T-helper 17 cell (primary cell): ENCODE measurements around the gene RIMKLB. TPM values are rescaled to one million over a fixed set of nuclear protein-coding genes. Genes with fewer than 3 reads are reported as not detected.
"Not testable (repeated sequence)": the region's sequence is repeated elsewhere in the genome, so short reads cannot be mapped to it uniquely, and the experiment has no call there.

Experiments used
- ATAC-seq: fragments of 150-1000 bp; cut with Tn5 transposase; 2 replicates; pipeline ENCODE4 v1.10.0; 2021; ENCODE audit warnings: mild to moderate bottlenecking, moderate library complexity
- DNase-seq, 3 donors: peaks; one replicate each; pipeline versions ENCODE4 v3.0.0 to v3.0.0-alpha.2; 2020 to 2021
- H3K9me3 ChIP-seq: one replicate; pipeline ENCODE4 v1.7.0; 2013; ENCODE audit warnings: low read length, mild to moderate bottlenecking; ENCODE audit not compliant: control insufficient read depth, poor library complexity, severe bottlenecking
- H3K27ac Mint-ChIP-seq: one replicate; pipeline ENCODE4 v1.8.0; 2022; ENCODE audit warnings: mild to moderate bottlenecking, moderate library complexity, mixed read lengths
- H3K27me3 Mint-ChIP-seq: one replicate; pipeline ENCODE4 v1.8.0; 2022; ENCODE audit warnings: mixed read lengths
- H3K36me3 Mint-ChIP-seq: one replicate; pipeline ENCODE4 v1.8.0; 2022; ENCODE audit warnings: low read depth, mixed read lengths
- H3K4me1 Mint-ChIP-seq: one replicate; pipeline ENCODE4 v1.8.0; 2022; ENCODE audit warnings: mild to moderate bottlenecking, mixed read lengths
- H3K4me3 Mint-ChIP-seq: one replicate; pipeline ENCODE4 v1.8.0; 2022; ENCODE audit warnings: mild to moderate bottlenecking, moderate library complexity, mixed read lengths
- total RNA-seq, 4 donors: library from RNA in 2 of 4; stranded (reverse) in 2 of 4; gene quantifications; one replicate each; pipeline ENCODE4 v1.2.3 and lab custom pipeline; 2022 to 2026

RIMKLB gene
- total RNA-seq, 2 donors from 2014 or later: 15.1 to 15.2 TPM

- H3K9me3 ChIP-seq, H3K27ac Mint-ChIP-seq: not testable (repeated sequence)
These were observed 68.3 kb downstream of the RIMKLB start for GRCh38 chr12:8766121-8766520.

GRCh38 chr12:8770499-8770898 lies 72.7 kb downstream of the RIMKLB start:
- H3K4me3 Mint-ChIP-seq: no peak overlapping the region
- no peaks in the 10 kb centered on the region for H3K9me3 ChIP-seq
- DNase-seq (no peak), ATAC-seq (no peak)
- peaks cover 5% of the 10 kb centered on the region for H3K36me3 Mint-ChIP-seq
- no peaks in the 10 kb centered on the region for H3K27me3 Mint-ChIP-seq
- H3K27ac Mint-ChIP-seq: no peak overlapping the region
- H3K4me1 Mint-ChIP-seq: peaks cover 2% of the 10 kb centered on the region

More at GRCh38 chr12:8766121-8766520, 68.3 kb downstream of the RIMKLB start:
- ATAC-seq, H3K27me3 Mint-ChIP-seq, H3K4me1 Mint-ChIP-seq, DNase-seq, H3K36me3 Mint-ChIP-seq, H3K4me3 Mint-ChIP-seq: not testable (repeated sequence)

GRCh38 chr12:8771072-8771471 lies 73.3 kb downstream of the RIMKLB start:
- no peak overlapping the region for H3K4me3 Mint-ChIP-seq
- no peaks in the 10 kb centered on the region for H3K27me3 Mint-ChIP-seq
- no peaks in the 10 kb centered on the region for H3K9me3 ChIP-seq
- peaks cover 2% of the 10 kb centered on the region for H3K4me1 Mint-ChIP-seq
- ATAC-seq (no peak), DNase-seq (no peak)
- H3K36me3 Mint-ChIP-seq: peaks cover 5% of the 10 kb centered on the region
- peak overlapping the region; percentile 66 for H3K27ac Mint-ChIP-seq

- no peak for ATAC-seq
- DNase-seq: no peak
- Mint-ChIP-seq H3K27me3 (no peaks in the 10 kb centered on the region), H3K36me3 (peaks cover 5% of the 10 kb centered on the region), H3K4me3 (no peak overlapping the region), H3K4me1 (peaks cover 2% of the 10 kb centered on the region), H3K27ac (no peak overlapping the region)
- no peaks in the 10 kb centered on the region for H3K9me3 ChIP-seq
These were observed 75.7 kb downstream of the RIMKLB start for GRCh38 chr12:8773461-8773860.

GRCh38 chr12:8779281-8779680 lies 81.5 kb downstream of the RIMKLB start:
- no peak for ATAC-seq
- peaks cover 7% of the 10 kb centered on the region for H3K36me3 Mint-ChIP-seq
- no peak overlapping the region for H3K27ac Mint-ChIP-seq
- no peak for DNase-seq
- no peaks in the 10 kb centered on the region for H3K9me3 ChIP-seq
- H3K4me1 Mint-ChIP-seq: peaks cover 2% of the 10 kb centered on the region
- H3K4me3 Mint-ChIP-seq: no peak overlapping the region
- no peaks in the 10 kb centered on the region for H3K27me3 Mint-ChIP-seq

GRCh38 chr12:8779862-8780261 lies 82.1 kb downstream of the RIMKLB start:
- Mint-ChIP-seq H3K27me3 (no peaks in the 10 kb centered on the region), H3K4me1 (peaks cover 2% of the 10 kb centered on the region), H3K36me3 (peaks cover 7% of the 10 kb centered on the region), H3K4me3 (no peak overlapping the region), H3K27ac (peak overlapping the region; percentile 16)
- no peaks in the 10 kb centered on the region for H3K9me3 ChIP-seq
- no peak for DNase-seq
- ATAC-seq: no peak

GRCh38 chr12:8780389-8780788 lies 82.6 kb downstream of the RIMKLB start:
- peak overlapping the region; percentile 16 for H3K27ac Mint-ChIP-seq
- no peaks in the 10 kb centered on the region for H3K9me3 ChIP-seq
- peaks cover 2% of the 10 kb centered on the region for H3K4me1 Mint-ChIP-seq
- H3K36me3 Mint-ChIP-seq: peaks cover 7% of the 10 kb centered on the region
- ATAC-seq: no peak
- H3K4me3 Mint-ChIP-seq: no peak overlapping the region
- no peak for DNase-seq
- H3K27me3 Mint-ChIP-seq: no peaks in the 10 kb centered on the region

GRCh38 chr12:8781381-8782127 lies 83.8 kb downstream of the RIMKLB start:
- H3K9me3 ChIP-seq: no peaks in the 10 kb centered on the region
- Mint-ChIP-seq H3K27me3 (no peaks in the 10 kb centered on the region), H3K36me3 (peaks cover 7% of the 10 kb centered on the region), H3K4me3 (no peak overlapping the region), H3K27ac (peak overlapping the region; percentile 41), H3K4me1 (peaks cover 2% of the 10 kb centered on the region)
- ATAC-seq: no peak
- no peak for DNase-seq

- no peak overlapping the region for H3K4me3 Mint-ChIP-seq
- peaks cover 2% of the 10 kb centered on the region for H3K4me1 Mint-ChIP-seq
- ATAC-seq (no peak), DNase-seq (no peak)
- H3K27ac Mint-ChIP-seq: no peak overlapping the region
- peaks cover 7% of the 10 kb centered on the region for H3K36me3 Mint-ChIP-seq
- H3K27me3 Mint-ChIP-seq: no peaks in the 10 kb centered on the region
- no peaks in the 10 kb centered on the region for H3K9me3 ChIP-seq
These were observed 86.6 kb downstream of the RIMKLB start for GRCh38 chr12:8784290-8784888.

GRCh38 chr12:8785499-8785898 lies 87.7 kb downstream of the RIMKLB start:
- H3K27me3 Mint-ChIP-seq: no peaks in the 10 kb centered on the region
- H3K27ac Mint-ChIP-seq: no peak overlapping the region
- DNase-seq: no peak
- no peaks in the 10 kb centered on the region for H3K9me3 ChIP-seq
- no peak overlapping the region for H3K4me3 Mint-ChIP-seq
- no peak for ATAC-seq
- H3K4me1 Mint-ChIP-seq: peaks cover 2% of the 10 kb centered on the region
- H3K36me3 Mint-ChIP-seq: peaks cover 6% of the 10 kb centered on the region

GRCh38 chr12:8787206-8787605 lies 89.4 kb downstream of the RIMKLB start:
- H3K9me3 ChIP-seq, H3K4me3 Mint-ChIP-seq, H3K36me3 Mint-ChIP-seq, H3K4me1 Mint-ChIP-seq, ATAC-seq, H3K27me3 Mint-ChIP-seq, DNase-seq, H3K27ac Mint-ChIP-seq: not testable (repeated sequence)

- not testable (repeated sequence) for H3K36me3 Mint-ChIP-seq, DNase-seq
These were observed 90.9 kb downstream of the RIMKLB start for GRCh38 chr12:8788706-8789105.

GRCh38 chr12:8789341-8790013 lies 91.7 kb downstream of the RIMKLB start:
- ATAC-seq, H3K27me3 Mint-ChIP-seq, DNase-seq, H3K9me3 ChIP-seq, H3K36me3 Mint-ChIP-seq, H3K27ac Mint-ChIP-seq, H3K4me1 Mint-ChIP-seq: not testable (repeated sequence)
- peak overlapping the region; percentile 21 for H3K4me3 Mint-ChIP-seq

More at GRCh38 chr12:8788706-8789105, 90.9 kb downstream of the RIMKLB start:
- H3K9me3 ChIP-seq, H3K27me3 Mint-ChIP-seq, H3K27ac Mint-ChIP-seq, H3K4me1 Mint-ChIP-seq, ATAC-seq: not testable (repeated sequence)
- H3K4me3 Mint-ChIP-seq: peak overlapping the region; percentile 21
